Measurements from ENCODE around the gene ERBB4. TPM values are rescaled to one million over a fixed set of nuclear protein-coding genes. Genes with fewer than 3 reads are reported as not detected.

ERBB4 gene
- total RNA-seq, 1 experiment from 2014 or later: not detected

DNA sequence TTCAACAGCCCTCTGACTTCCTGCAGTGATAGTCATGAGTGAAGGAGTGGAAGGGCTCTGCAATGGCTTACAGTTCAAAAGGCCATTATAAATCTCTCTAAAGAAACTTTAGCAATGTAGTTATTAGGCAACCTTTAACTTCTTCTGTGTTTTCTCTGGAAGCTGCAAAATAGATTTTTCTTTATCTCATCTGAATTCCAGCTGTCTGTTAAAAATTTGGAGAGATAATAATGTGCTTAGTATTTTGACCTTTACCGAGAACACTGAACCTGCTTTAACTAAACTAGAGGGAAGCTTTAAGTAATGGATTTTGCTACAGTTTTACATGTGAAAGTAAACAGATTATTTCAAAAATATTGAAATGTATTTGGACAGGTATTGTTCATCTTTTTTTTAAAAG lies 847.9 kb downstream of the ERBB4 start:
- ChIA-PET CTCF (no interaction called here), POLR2A (no interaction called here)
- Mint-ChIP-seq H3K4me3 (ENCODE audit: unreplicated experiment) (no peak overlapping the region), H3K27ac (ENCODE audit: low read depth, unreplicated experiment) (no peak overlapping the region), H3K9me3 (ENCODE audit: unreplicated experiment) (no peaks in the 10 kb centered on the region), H3K36me3 (ENCODE audit: insufficient read depth, unreplicated experiment) (no peaks in the 10 kb centered on the region), H3K27me3 (ENCODE audit: insufficient read depth, unreplicated experiment) (peaks cover 31% of the 10 kb centered on the region), H3K4me1 (ENCODE audit: insufficient read depth, unreplicated experiment) (no peaks in the 10 kb centered on the region)
- BruUV-seq (replicated peaks): no TSS peak
- intact Hi-C loops (cut with micrococcal nuclease): no loop called here
- no peak for DNase-seq (ENCODE audit: unreplicated experiment)
- TF ChIP-seq, protein P1, sequence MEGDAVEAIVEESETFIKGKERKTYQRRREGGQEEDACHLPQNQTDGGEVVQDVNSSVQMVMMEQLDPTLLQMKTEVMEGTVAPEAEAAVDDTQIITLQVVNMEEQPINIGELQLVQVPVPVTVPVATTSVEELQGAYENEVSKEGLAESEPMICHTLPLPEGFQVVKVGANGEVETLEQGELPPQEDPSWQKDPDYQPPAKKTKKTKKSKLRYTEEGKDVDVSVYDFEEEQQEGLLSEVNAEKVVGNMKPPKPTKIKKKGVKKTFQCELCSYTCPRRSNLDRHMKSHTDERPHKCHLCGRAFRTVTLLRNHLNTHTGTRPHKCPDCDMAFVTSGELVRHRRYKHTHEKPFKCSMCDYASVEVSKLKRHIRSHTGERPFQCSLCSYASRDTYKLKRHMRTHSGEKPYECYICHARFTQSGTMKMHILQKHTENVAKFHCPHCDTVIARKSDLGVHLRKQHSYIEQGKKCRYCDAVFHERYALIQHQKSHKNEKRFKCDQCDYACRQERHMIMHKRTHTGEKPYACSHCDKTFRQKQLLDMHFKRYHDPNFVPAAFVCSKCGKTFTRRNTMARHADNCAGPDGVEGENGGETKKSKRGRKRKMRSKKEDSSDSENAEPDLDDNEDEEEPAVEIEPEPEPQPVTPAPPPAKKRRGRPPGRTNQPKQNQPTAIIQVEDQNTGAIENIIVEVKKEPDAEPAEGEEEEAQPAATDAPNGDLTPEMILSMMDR (IDR thresholded peaks at IDR 0.05; ENCODE audit: unreplicated experiment): no peak

DNA sequence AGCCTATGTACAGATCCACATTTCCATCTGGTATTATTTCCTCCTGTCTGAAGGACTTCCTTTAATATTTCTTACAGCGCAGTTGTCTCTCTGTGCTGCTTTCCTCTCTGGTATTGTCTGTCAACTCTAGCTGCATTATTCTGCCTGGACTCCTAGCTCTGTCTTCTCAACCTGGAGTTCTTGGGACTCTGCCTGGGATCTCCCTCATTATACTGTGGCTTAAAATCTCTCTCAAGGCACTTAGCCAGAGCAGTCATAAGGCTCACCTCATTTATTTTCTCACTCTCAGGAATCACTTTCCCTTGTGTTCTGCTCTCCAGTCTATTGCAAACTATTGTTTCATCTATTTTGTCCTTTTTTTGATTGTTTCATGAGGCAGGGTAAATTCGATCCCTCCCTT lies 850.4 kb downstream of the ERBB4 start:
- intact Hi-C loops (cut with micrococcal nuclease): no loop called here
- peaks cover 11% of the 10 kb centered on the region for H3K9me3 Mint-ChIP-seq (ENCODE audit: unreplicated experiment)
- H3K27ac Mint-ChIP-seq (ENCODE audit: low read depth, unreplicated experiment): no peak overlapping the region
- ChIA-PET POLR2A (no interaction called here), CTCF (interaction anchor here (0.7 kb wide), 1 partner anchor 1290 kb away, joined by 3 read pairs; no protein-coding TSS in a partner anchor)
- TF ChIP-seq, protein P1 (IDR thresholded peaks at IDR 0.05; ENCODE audit: unreplicated experiment): no peak
- H3K4me1 Mint-ChIP-seq (ENCODE audit: insufficient read depth, unreplicated experiment): no peaks in the 10 kb centered on the region
- peaks cover 20% of the 10 kb centered on the region for H3K27me3 Mint-ChIP-seq (ENCODE audit: insufficient read depth, unreplicated experiment)
- H3K36me3 Mint-ChIP-seq (ENCODE audit: insufficient read depth, unreplicated experiment): peaks cover 6% of the 10 kb centered on the region
- DNase-seq (ENCODE audit: unreplicated experiment): no peak
- no TSS peak for BruUV-seq (replicated peaks)
- no peak overlapping the region for H3K4me3 Mint-ChIP-seq (ENCODE audit: unreplicated experiment)

DNA sequence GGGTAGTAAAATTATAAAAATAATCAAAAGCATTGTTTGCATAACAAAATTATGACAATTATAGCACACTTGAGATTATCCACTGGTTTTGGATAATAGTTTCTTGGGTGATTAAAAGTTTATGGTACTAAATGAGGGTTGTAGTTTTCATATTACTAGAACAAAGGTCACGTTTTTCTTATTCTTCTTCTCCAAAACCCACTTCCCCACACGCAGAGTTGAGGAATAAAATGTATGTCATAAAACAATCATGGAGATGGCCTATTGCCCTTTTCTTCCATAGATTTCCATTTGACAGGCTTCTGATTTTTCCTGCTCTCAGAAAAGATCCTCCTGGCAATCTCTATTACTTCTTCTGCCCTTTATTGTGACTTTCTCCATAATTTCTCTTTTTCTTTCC lies 863.9 kb downstream of the ERBB4 start:
- Mint-ChIP-seq H3K9me3 (ENCODE audit: unreplicated experiment) (no peaks in the 10 kb centered on the region), H3K4me1 (ENCODE audit: insufficient read depth, unreplicated experiment) (no peaks in the 10 kb centered on the region), H3K4me3 (ENCODE audit: unreplicated experiment) (no peak overlapping the region), H3K36me3 (ENCODE audit: insufficient read depth, unreplicated experiment) (no peaks in the 10 kb centered on the region), H3K27me3 (ENCODE audit: insufficient read depth, unreplicated experiment) (peaks cover 17% of the 10 kb centered on the region), H3K27ac (ENCODE audit: low read depth, unreplicated experiment) (no peak overlapping the region)
- ChIA-PET POLR2A (no interaction called here), CTCF (no interaction called here)
- TF ChIP-seq, protein P1 (IDR thresholded peaks at IDR 0.05; ENCODE audit: unreplicated experiment): no peak
- DNase-seq (ENCODE audit: unreplicated experiment): no peak
- intact Hi-C loops (cut with micrococcal nuclease): no loop called here
- no TSS peak for BruUV-seq (replicated peaks)

DNA sequence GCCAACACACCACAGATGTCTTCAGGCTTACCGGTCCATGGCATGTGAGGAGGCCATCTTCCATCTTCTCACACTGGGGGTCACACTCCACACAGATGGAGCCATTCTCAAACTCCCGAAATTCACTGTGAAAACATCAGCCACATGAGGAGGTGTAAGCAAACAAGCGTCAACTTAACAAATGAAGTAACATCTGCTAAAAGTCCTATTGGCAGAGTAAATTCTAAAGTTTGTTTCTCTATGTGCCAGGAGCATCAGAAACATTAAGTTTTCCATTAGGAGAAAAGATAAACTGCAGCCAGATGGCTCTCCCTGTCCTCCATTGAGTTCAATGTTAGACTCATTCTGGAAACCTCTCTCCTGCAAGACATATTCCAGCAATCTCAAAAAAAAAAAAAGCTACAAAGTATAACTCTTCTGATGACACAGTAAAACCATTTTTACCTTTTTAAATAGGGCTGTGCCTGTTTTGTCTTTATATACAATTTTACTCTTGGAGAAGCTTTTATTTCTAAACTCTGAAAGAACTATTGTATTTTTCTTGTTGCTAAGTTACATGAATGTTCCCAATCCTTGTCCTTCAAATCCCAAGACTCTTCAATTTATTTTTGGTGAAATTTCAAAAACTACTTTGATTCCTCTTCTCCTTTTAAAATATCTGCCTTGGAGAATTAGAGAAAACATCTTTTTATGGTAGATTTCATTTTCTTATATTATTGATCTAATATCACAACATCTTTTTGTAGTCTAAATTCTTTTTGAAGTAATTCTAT lies 865.3 kb downstream of the ERBB4 start:
- Mint-ChIP-seq H3K27ac (ENCODE audit: low read depth, unreplicated experiment) (no peak overlapping the region), H3K36me3 (ENCODE audit: insufficient read depth, unreplicated experiment) (no peaks in the 10 kb centered on the region), H3K4me1 (ENCODE audit: insufficient read depth, unreplicated experiment) (no peaks in the 10 kb centered on the region), H3K27me3 (ENCODE audit: insufficient read depth, unreplicated experiment) (peaks cover 17% of the 10 kb centered on the region), H3K9me3 (ENCODE audit: unreplicated experiment) (no peaks in the 10 kb centered on the region), H3K4me3 (ENCODE audit: unreplicated experiment) (no peak overlapping the region)
- POLR2A ChIA-PET: no interaction called here
- intact Hi-C loops (cut with micrococcal nuclease): no loop called here
- TF ChIP-seq, protein P1 (IDR thresholded peaks at IDR 0.05; ENCODE audit: unreplicated experiment): no peak
- BruUV-seq (replicated peaks): no TSS peak
- DNase-seq (ENCODE audit: unreplicated experiment): no peak
- CTCF ChIA-PET: no interaction called here
